IMR-90 (cell line): ENCODE results near the gene CTNND2.

Source experiments
- CEBPB ChIP-seq: IDR thresholded peaks from 2 replicates; pipeline ENCODE4 v1.6.1; 2012; ENCODE audit warnings: low read depth, low read length, improper control_type of control experiment
- CTCF ChIP-seq: conservative IDR thresholded peaks from 2 replicates; pipeline ENCODE4 v1.5.1; 2012; ENCODE audit warnings: mild to moderate bottlenecking, low read depth, low read length, improper control_type of control experiment
- POLR2A ChIP-seq: IDR thresholded peaks from 2 replicates; pipeline ENCODE4 v1.6.1; 2012; ENCODE audit warnings: mild to moderate bottlenecking, low read depth, low read length
- USF2 ChIP-seq: fragments of 150-350 bp; IDR thresholded peaks from 2 replicates; pipeline ENCODE4 v1.6.1; 2017; ENCODE audit warnings: mild to moderate bottlenecking, antibody characterized with exemption, low read length, low read depth

- TF ChIP-seq CTCF, result no peak
- TF ChIP-seq POLR2A, result no peak
- TF ChIP-seq CEBPB, result no peak
- TF ChIP-seq USF2, result no peak
Observed at GRCh38 chr5:11555171-11555570, 349.1 kb downstream of the CTNND2 start.
